IPS-NIHi7 (cell line): Measurements from ENCODE around the gene KIF26B.
A peak's percentile ranks its signal among the peaks of the same experiment; 100 is the strongest.

Experiments used
- DNase-seq: peaks from one replicate; pipeline ENCODE4 v3.0.0; 2012; ENCODE audit warnings: mixed read lengths; ENCODE audit errors: extremely low spot score

KIF26B gene

DNA sequence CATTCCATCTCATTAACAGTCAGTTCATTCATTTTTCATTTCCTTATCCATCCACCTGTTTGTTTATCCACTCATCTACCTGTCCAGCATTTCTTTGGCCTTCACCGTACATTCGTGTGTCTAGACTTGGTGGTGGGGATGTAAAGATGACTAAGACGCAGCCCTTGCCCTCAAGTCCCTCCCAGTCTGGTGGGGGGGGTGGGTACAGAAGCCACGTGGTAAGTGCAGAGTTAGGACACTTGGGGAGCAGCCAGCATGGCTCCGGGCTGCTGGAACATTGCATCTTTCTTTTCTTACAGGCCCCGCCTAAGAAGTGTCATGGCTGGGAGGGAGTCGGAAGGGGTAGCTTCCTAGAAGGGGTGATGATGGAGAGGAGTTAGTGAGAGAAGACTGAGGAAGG lies 17.2 kb downstream of the KIF26B start:
- no peak for DNase-seq

- DNase-seq: no peak
Measured at GRCh38 chr1:245172829-245173228, 18.0 kb downstream of the KIF26B start.

DNA sequence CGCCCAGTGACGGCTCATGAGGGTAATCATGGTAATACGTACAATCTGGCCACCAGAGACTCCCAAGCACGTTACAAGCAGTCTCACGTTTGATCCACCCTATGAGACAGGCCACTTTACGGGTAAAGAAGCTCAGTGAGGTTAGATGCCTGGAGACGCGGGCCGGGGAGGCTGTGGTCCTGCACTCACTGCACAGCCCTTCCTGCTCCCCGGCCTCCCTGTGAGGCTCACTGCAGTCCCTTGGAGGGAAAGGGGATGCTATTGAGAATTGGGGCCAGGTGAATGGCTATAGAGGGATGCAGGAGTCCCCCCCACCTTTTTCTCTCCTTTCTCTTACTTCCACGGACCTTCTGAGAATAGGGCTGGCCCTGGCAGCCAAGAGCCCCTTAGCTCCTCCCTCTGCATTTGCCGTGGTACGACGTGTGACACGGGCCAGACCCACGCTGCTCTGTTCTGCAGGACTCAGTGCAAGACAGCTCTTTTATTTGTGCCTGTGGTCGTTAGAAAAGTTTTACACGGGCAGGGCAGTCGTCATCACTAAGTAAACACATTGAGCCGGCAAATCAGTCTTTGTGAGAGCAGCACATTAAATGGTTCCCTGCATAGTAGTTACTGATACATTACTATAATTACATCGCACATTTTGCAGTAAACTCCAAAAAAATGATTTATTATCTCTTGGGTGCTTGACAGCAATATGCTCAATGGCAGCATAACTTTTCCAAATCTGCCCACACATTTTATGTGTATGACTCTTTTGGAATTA lies 18.8 kb downstream of the KIF26B start:
- DNase-seq: no peak

DNA sequence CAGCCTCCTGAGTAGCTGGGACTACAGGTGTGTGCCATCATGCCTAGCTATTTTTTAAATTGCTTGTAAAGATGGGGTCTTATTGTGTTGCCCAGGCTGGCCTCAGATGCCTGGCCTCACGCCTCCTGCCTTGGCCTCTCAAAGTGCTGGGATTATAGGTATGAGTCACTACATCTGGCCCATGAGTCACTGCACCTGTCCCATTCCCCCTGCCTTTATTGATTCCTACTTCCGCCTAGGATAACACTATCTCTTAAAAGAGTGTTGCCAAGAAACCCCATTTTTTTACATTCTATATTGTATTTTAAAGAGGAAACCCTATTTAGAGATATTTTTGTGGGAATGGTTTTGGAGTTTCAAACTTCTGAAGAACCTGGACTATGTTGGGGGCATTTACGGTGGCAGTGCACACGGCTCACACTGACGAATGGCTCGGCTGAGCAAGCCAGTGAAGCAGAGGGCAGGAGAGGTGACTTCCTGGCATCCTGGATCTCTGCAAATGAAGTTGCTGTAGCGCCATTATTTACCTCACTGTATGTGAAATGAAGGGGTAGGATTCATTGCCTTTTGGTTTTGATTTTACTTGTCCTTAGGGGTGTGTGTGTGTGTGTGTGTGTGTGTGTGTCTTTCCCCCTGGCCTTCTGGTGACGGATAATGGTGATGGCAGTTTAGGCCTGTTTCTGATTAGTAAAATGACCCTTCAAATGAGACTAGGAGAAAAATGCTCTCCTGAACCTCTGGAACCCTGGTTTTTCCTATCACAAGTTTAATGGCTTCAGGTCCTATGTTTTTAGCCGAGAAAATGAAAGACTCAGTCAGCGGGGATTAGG lies 22.5 kb downstream of the KIF26B start:
- no peak for DNase-seq

DNA sequence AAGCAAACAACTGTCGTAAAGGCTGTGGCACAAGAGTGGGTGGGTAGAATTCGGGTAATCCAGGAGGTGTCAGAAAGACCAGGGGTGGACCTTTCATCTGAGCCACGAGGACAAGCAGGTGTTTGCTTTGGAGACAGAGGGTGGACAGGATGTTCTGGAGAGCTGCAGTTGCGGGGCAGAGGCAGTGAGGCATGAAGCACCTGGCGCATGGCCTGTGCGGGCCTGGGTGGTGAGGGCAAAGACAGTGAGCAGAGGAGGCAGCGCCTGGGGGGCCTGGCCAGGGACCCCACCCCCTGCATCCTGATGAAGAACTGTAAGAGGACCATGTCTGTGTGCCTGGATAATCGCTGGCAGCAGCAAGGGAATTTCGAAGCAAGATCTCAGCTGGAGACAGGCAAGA lies 24.9 kb downstream of the KIF26B start:
- DNase-seq: no peak

GRCh38 chr1:245180496-245181157 lies 25.8 kb downstream of the KIF26B start:
- no peak for DNase-seq

- DNase-seq: no peak
Measured at GRCh38 chr1:245181158-245181517, 26.4 kb downstream of the KIF26B start.

- DNase-seq: no peak
Measured at GRCh38 chr1:245182028-245182427, 27.2 kb downstream of the KIF26B start.

- no peak for DNase-seq
Measured at GRCh38 chr1:245183429-245183828, 28.6 kb downstream of the KIF26B start.

GRCh38 chr1:245184779-245185178 lies 30.0 kb downstream of the KIF26B start:
- no peak for DNase-seq

- DNase-seq: no peak
Measured at GRCh38 chr1:245188403-245188802, 33.6 kb downstream of the KIF26B start.

DNA sequence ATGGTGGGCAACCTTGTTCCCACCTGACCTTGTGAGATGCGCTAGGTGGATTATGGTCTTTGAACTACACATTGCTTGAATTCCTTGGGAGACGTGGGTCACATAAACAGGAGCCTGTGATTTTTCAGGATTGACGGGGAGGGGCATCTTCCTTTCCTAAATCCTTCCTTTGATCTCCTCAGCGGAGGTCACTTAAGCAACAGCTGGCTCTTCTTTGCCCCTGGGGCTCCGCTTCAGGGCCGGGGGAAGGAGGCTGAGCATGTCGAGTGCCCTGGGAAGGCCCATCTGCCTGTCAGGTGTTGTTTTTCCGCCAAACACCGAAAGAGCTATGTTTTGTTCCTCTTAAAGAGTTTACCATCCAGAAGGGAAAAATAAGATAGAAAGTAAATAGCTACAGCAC lies 40.6 kb downstream of the KIF26B start:
- peak; percentile 37 for DNase-seq

- DNase-seq: no peak
Measured at GRCh38 chr1:245197121-245197520, 42.3 kb downstream of the KIF26B start.

GRCh38 chr1:245197911-245198379 lies 43.2 kb downstream of the KIF26B start:
- DNase-seq: no peak

- no peak for DNase-seq
Measured at GRCh38 chr1:245198748-245199516, 44.1 kb downstream of the KIF26B start.

- DNase-seq: no peak
Measured at GRCh38 chr1:245200146-245200545, 45.4 kb downstream of the KIF26B start.

GRCh38 chr1:245201201-245201600 lies 46.4 kb downstream of the KIF26B start:
- DNase-seq: no peak

DNA sequence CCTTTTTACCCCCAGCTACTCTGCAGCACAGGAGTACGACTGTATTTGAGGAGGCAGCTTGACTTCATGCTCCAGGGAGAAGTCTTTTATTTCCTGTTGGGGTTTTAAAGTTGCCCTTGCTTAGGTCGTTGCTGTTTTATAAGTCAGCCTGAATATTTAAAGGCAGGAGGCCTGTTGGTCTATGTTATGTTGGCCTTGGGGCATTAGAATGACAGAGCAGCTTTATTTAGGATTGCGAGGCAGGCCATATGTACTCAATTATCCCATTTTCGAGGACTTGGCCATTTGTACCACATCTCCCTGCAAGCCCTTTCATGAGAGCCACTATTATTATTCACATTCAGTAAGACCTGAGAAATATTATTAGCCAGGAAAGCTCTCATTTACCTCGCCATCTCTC lies 47.0 kb downstream of the KIF26B start:
- DNase-seq: no peak

DNA sequence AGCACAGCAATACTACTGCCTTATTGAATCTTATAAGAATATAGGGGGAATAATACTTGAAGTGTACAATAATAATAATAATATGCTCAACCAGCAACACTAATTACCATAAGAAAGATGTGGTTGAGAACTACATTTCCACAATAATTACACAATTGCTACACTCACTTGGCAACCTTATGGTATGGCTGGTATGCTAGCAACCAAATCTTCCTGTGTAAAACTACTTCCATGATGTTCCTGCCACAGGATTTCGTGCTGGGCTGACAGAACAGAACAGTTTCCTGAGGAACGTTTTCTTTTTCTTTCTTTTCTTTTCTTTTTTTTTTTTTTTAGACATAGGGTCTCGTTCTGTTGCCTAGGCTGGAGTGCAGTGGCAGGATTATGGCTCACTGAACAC lies 50.6 kb downstream of the KIF26B start:
- no peak for DNase-seq

GRCh38 chr1:245205864-245206263 lies 51.1 kb downstream of the KIF26B start:
- no peak for DNase-seq

DNA sequence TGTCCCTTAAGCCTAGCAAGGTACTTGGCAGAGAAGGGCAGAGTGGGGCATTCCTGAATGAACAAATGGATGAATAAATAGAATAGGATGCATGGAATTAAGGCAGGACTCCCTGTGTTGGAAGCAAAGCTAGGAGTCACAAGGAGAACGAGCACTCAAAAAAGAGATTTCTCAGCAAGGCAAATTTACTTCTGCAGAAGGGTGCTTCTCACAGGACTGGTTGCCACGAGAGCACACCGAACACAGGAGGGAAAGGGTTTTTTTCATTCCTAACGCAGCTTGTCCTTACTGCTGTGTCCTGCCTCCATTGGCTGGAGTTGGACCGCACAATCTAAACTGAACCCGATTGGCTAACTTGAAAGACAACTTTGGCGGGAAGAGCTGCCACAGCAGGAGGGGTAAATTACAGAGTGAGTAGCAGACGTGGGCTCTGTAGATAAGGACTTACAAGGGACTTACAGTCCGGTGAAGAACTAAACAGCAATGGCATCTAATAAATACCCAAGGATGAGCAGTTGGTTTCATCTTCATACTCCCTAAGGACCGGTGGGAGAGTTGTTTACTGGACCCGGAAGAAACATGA lies 52.4 kb downstream of the KIF26B start:
- DNase-seq: no peak
